C4-2B (cell line): ENCODE measurements around the gene ABHD4.

Experiments used
- H3K27ac ChIP-seq: fragments of 450-650 bp; 2 replicates; pipeline ENCODE4 v1.5.1; 2017
- ZFX ChIP-seq: fragments of 450-650 bp; IDR thresholded peaks from 2 replicates; pipeline ENCODE4 v1.6.1; 2017
- TF ChIP-seq, protein P1 (sequence below): fragments of 450-650 bp; conservative IDR thresholded peaks from 2 replicates; pipeline ENCODE4 v1.5.1; 2017; ENCODE audit warnings: mild to moderate bottlenecking

The ABHD4 gene

DNA sequence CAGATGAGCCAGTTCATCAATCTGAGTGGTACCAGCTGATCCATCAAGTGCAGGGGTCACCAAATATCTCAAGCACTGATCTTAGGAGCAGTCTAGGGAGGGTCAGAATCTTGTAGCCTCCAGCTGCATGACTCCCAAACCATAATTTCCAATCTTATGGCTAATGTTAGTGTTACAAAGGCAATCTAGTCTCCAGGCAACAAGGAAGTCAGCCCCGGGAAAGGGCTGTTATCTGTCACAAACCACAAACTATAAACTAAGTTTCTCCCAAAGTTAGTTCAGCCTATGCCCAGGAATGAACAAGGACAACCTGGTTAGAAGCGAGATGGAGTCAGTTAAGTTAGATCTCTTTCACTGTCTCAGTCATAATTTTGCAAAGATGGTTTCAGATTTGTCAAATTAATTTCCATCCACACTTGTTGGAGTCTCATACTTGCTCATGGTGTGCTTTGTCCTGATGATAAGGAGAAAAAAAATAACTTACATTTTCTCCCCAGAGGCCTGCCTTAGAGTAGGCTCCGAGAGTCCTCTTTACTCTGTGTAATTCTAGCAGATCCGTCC lies 3.9 kb upstream of the ABHD4 start:
- H3K27ac ChIP-seq = no peak overlapping the region
- TF ChIP-seq, protein P1, sequence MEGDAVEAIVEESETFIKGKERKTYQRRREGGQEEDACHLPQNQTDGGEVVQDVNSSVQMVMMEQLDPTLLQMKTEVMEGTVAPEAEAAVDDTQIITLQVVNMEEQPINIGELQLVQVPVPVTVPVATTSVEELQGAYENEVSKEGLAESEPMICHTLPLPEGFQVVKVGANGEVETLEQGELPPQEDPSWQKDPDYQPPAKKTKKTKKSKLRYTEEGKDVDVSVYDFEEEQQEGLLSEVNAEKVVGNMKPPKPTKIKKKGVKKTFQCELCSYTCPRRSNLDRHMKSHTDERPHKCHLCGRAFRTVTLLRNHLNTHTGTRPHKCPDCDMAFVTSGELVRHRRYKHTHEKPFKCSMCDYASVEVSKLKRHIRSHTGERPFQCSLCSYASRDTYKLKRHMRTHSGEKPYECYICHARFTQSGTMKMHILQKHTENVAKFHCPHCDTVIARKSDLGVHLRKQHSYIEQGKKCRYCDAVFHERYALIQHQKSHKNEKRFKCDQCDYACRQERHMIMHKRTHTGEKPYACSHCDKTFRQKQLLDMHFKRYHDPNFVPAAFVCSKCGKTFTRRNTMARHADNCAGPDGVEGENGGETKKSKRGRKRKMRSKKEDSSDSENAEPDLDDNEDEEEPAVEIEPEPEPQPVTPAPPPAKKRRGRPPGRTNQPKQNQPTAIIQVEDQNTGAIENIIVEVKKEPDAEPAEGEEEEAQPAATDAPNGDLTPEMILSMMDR = no peak
- TF ChIP-seq ZFX = no peak

DNA sequence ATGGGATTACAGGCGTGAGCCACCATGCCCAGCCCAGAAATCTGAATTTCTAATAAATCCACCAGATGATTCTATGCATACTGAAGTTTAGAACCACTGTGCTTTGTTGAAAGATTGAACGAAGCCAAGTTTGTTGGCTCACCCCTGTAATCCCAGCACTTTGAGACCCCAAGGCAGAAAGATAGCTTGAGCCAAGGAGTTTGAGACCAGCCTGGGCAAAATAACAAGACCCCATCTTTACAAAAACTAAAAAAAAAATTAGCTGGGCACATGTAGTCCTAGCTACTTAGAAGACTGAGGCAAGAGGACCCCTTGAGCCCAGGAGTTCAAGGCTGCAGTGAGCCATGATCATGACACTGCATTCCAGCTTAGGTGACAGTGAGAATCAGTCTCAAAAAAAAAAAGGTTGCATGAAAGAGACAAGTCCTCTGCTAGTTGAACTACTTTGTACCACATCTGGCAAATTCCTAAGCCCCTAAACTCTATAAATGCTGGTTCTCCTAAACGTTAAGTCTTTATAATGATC lies 1.7 kb upstream of the ABHD4 start:
- TF ChIP-seq, protein P1 = no peak
- TF ChIP-seq ZFX = no peak
- no peak overlapping the region for H3K27ac ChIP-seq

DNA sequence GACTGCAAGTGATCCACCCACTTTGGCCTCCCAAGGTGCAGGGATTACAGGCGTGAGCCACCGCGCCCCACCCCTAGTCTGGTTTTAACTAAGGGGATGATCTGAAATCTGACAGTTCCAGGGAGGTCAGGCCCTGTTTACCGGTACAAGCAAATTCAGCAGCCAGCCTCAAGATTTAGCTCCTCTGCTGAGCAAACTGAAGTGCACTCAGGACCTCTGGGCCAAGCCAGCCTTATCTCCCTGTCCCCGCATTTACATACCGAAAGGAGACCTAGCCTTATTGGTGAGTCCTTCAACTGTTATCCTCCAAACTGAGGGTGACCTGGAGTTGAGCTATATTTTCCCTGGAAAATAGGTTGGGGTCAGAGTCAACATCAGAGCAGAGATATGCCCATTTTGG lies 835 bp upstream of the ABHD4 start:
- TF ChIP-seq, protein P1 = no peak
- no peak for TF ChIP-seq ZFX
- no peak overlapping the region for H3K27ac ChIP-seq

DNA sequence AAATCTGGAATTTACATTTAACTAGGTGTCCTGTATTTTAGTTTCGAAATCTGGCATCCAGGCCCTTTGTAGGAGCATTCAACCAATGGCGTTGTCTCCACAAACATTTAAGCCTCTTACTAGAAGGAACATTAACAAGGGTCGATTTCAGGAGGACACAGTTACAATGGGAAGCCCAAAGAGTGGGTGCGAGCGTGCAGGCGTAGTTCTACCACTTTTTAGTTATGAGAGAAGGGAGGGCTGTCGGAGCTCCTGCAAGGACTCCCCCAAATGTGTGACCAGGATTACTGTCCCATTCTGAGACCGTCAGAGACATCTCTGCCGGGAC lies 365 bp upstream of the ABHD4 start:
- H3K27ac ChIP-seq = peak overlapping the region; percentile 96
- TF ChIP-seq, protein P1 = no peak
- no peak for TF ChIP-seq ZFX

DNA sequence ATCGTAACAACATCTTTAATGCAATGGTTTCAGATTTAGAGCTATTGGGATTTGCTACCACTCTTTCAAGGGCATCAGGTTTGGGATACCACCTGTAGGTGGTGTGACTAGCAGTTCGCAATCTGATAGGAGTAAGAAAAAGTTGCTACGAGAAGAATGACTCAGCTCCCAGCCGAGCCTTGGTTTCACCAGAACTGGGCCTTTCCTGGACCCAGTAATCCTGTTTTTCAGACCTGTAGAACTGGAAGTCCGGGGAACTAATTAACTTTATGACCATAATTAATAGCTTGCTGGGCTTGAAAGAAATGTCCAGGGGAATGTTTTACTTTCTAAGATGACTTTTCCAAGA lies 770 bp downstream of the ABHD4 start:
- TF ChIP-seq, protein P1 = peak; percentile 40
- no peak for TF ChIP-seq ZFX
- H3K27ac ChIP-seq = peak overlapping the region; percentile 96

DNA sequence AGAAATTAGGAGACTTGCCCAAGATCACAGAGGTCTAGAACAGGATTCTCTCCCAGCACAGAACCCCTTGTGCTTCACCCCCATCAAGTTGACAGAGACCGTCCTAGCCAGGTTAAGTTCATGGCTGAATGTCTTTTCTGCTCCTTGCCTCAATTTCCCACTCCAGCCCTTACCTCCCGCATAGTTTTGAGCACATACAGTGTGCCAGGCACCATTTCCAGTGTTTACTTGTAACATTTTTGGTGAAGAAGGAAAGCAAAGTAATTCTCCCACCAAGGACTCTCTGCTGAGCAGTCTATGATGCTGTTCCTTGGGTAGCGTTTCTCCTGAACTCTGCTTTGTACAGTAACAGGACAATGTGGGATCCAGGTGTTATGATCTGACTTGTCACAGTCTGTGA lies 1.2 kb downstream of the ABHD4 start:
- peak overlapping the region; percentile 96; the same call in 1 of the 2 replicates for H3K27ac ChIP-seq
- no peak for TF ChIP-seq ZFX
- TF ChIP-seq, protein P1 = no peak

DNA sequence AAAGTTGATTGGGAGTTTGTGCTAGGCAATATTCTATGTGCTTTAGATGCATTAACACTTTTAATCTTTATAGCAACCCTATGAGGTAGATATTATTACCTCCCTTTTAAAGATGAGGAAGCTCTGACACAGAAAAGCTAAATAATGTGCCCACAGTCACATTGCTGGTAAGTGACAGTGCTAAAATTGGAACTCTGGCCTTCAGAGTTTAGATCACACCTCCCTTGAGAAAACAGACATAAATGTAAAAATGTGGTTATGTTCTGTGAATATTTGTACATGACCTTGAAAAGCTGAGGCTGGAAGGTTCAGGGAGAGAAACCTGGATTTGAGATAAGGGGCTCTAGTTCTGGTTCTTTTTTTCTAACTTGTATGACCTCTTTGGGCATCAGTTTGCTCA lies 1.9 kb downstream of the ABHD4 start:
- H3K27ac ChIP-seq = no peak overlapping the region
- TF ChIP-seq, protein P1 = no peak
- TF ChIP-seq ZFX = no peak
